HepG2 (cell line): ENCODE data around the gene AFF1. TPM values are rescaled to one million over a fixed set of nuclear protein-coding genes. Genes with fewer than 3 reads are reported as not detected.

Source experiments
- DZIP1 ChIP-seq: sonication (generic); formaldehyde crosslinking; IDR thresholded peaks from 2 replicates; pipeline ENCODE4 v1.5.0; 2020; ENCODE audit warnings: mild to moderate bottlenecking, missing genetic modification reagents
- HOMEZ ChIP-seq: IDR thresholded peaks from 2 replicates; pipeline ENCODE4 v1.6.1; 2016; ENCODE audit warnings: low read depth
- MAFG ChIP-seq: sonication (generic); formaldehyde crosslinking; IDR thresholded peaks from 2 replicates; pipeline ENCODE4 v1.5.1; 2020; ENCODE audit warnings: mild to moderate bottlenecking, missing genetic modification reagents
- MLXIP ChIP-seq: sonication (generic); formaldehyde crosslinking; IDR thresholded peaks from 2 replicates; pipeline ENCODE4 v1.9.0; 2021; ENCODE audit warnings: missing genetic modification reagents, borderline replicate concordance
- PHB2 ChIP-seq: fragments of 450-650 bp; IDR thresholded peaks from 2 replicates; pipeline ENCODE4 v1.6.1; 2018; ENCODE audit not compliant: partially characterized antibody
- POGZ ChIP-seq: sonication (generic); formaldehyde crosslinking; IDR thresholded peaks from 2 replicates; pipeline ENCODE4 v1.4.0; 2020; ENCODE audit warnings: mild to moderate bottlenecking, missing genetic modification reagents
- PRMT3 ChIP-seq: sonication (generic); formaldehyde crosslinking; IDR thresholded peaks from 2 replicates; pipeline ENCODE4 v1.8.1; 2022; ENCODE audit warnings: low read depth, mild to moderate bottlenecking, moderate library complexity, missing genetic modification reagents, borderline replicate concordance
- STAG1 ChIP-seq: sonication (generic); formaldehyde crosslinking; IDR thresholded peaks from 2 replicates; pipeline ENCODE4 v1.4.0; 2020; ENCODE audit warnings: missing genetic modification reagents
- THRA ChIP-seq: sonication (generic); formaldehyde crosslinking; IDR thresholded peaks from 2 replicates; pipeline ENCODE4 v1.4.0; 2020; ENCODE audit warnings: missing genetic modification reagents, borderline replicate concordance
- ZMAT5 ChIP-seq: sonication (generic); formaldehyde crosslinking; IDR thresholded peaks from 2 replicates; pipeline ENCODE4 v1.5.0; 2020; ENCODE audit warnings: mild to moderate bottlenecking, low read depth, missing genetic modification reagents, borderline replicate concordance
- ZMYM3 ChIP-seq: sonication (generic); formaldehyde crosslinking; IDR thresholded peaks from 2 replicates; pipeline ENCODE4 v1.5.1; 2020; ENCODE audit warnings: mild to moderate bottlenecking, missing genetic modification reagents
- ZNF543 ChIP-seq: sonication (generic); formaldehyde crosslinking; IDR thresholded peaks from 2 replicates; pipeline ENCODE4 v1.4.0; 2020; ENCODE audit warnings: mild to moderate bottlenecking, missing genetic modification reagents
- ZNF710 ChIP-seq: sonication (generic); formaldehyde crosslinking; IDR thresholded peaks from 2 replicates; pipeline ENCODE4 v1.5.0; 2020; ENCODE audit warnings: mild to moderate bottlenecking, missing genetic modification reagents, borderline replicate concordance
- ZNF746 ChIP-seq: sonication (generic); formaldehyde crosslinking; IDR thresholded peaks from 2 replicates; pipeline ENCODE4 v1.8.0; 2022; ENCODE audit warnings: mild to moderate bottlenecking, missing genetic modification reagents
- ZNF775 ChIP-seq: sonication (generic); formaldehyde crosslinking; IDR thresholded peaks from 2 replicates; pipeline ENCODE4 v1.4.0; 2020; ENCODE audit warnings: missing genetic modification reagents, mild to moderate bottlenecking, moderate library complexity, borderline replicate concordance
- ZNF841 ChIP-seq: sonication (generic); formaldehyde crosslinking; IDR thresholded peaks from 2 replicates; pipeline ENCODE4 v1.8.1; 2023; ENCODE audit warnings: missing genetic modification reagents, borderline replicate concordance
- polyA plus RNA-seq, 8 experiments: library from polyadenylated mRNA; depleted of rRNA in 3 of 8; stranded (reverse) in 7 of 8; unstranded in 1 of 8; fragments of >200 nt; fragmentation: Illumina TruSeq in 4 of 8; extraction: Trizol in 4 of 8; gene quantifications; 2 replicates each; pipeline versions ENCODE4 v1.2.1 to v1.2.3, GENCODE V29; 2011 to 2016; ENCODE audit warnings: low read depth in 4 of 8, missing spikeins in 1 of 8, mixed read lengths in 1 of 8; ENCODE audit not compliant: insufficient read depth in 1 of 8
- total RNA-seq, 5 experiments: library from RNA; depleted of rRNA; stranded (reverse); fragments of >200 nt; fragmentation: Illumina TruSeq; extraction: Trizol; gene quantifications; 2 replicates each; pipeline ENCODE4 v1.2.3, GENCODE V29; 2016; ENCODE audit warnings: low read depth in 1 of 5

Gene AFF1
- total and polyA plus RNA-seq, 2 of the 13 experiments (the other 11 are each of a cell fraction or from before 2014, with no cell fraction given), result 15.5 to 15.9 TPM

- TF ChIP-seq ZNF710 (CRISPR knock-in tag), result peak; percentile 62; the same call in 1 of the 2 replicates
- peak; percentile 73 for TF ChIP-seq ZNF746 (CRISPR knock-in tag)
- peak; percentile 59; the same call in 1 of the 2 replicates for TF ChIP-seq ZNF543 (CRISPR knock-in tag)
- TF ChIP-seq ZMYM3 (CRISPR knock-in tag), result no peak
- no peak for TF ChIP-seq ZNF841 (CRISPR knock-in tag)
- no peak for TF ChIP-seq MAFG (CRISPR knock-in tag)
- no peak; the same call in 1 of the 2 replicates for TF ChIP-seq POGZ (CRISPR knock-in tag)
- TF ChIP-seq PHB2, result no peak
- no peak for TF ChIP-seq DZIP1 (CRISPR knock-in tag)
- no peak for TF ChIP-seq MLXIP (CRISPR knock-in tag)
- TF ChIP-seq ZMAT5 (CRISPR knock-in tag), result no peak
- 0 out of 2 replicates have a peak, but pooled peaks have one; percentile 57 for TF ChIP-seq PRMT3
- TF ChIP-seq STAG1 (CRISPR knock-in tag), result peak; percentile 36; the same call in 1 of the 2 replicates
- TF ChIP-seq ZNF775 (CRISPR knock-in tag), result 0 out of 2 replicates have a peak, but pooled peaks have one; percentile 56
- TF ChIP-seq THRA (CRISPR knock-in tag), result peak; percentile 68
- no peak for TF ChIP-seq HOMEZ (CRISPR knock-in tag)
These were observed at the start of gene AFF1 (continued) for GRCh38 chr4:86934771-86935565.
